Colonic mucosa (tissue), 4 donors: ENCODE measurements around the gene APLF. TPM values are rescaled to one million over a fixed set of nuclear protein-coding genes. Genes with fewer than 3 reads are reported as not detected.

ENCODE experiments used
- DNase-seq: peaks from one replicate; pipeline ENCODE4 v3.0.0-alpha.2; 2020
- H3K27ac ChIP-seq: fragments of 200-600 bp; one replicate; pipeline ENCODE4 v1.8.0; 2021
- H3K27me3 ChIP-seq: fragments of 200-600 bp; one replicate; pipeline ENCODE4 v1.8.0; 2021
- H3K36me3 ChIP-seq: fragments of 200-600 bp; one replicate; pipeline ENCODE4 v1.8.0; 2021
- H3K4me1 ChIP-seq: fragments of 200-600 bp; one replicate; pipeline ENCODE4 v1.8.0; 2021; ENCODE audit warnings: mild to moderate bottlenecking
- H3K4me3 ChIP-seq: fragments of 200-600 bp; one replicate; pipeline ENCODE4 v1.8.0; 2021
- H3K9ac ChIP-seq, 2 donors: one replicate each; pipeline ENCODE4 v1.7.0; 2013; ENCODE audit warnings: control low read depth in 2 of 2, low read depth in 2 of 2, low read length in 2 of 2
- H3K9me3 ChIP-seq: fragments of 200-600 bp; one replicate; pipeline ENCODE4 v1.8.0; 2021
- CTCF ChIP-seq: fragments of 200-600 bp; IDR thresholded peaks from one replicate; pipeline ENCODE4 v1.8.0; 2022; ENCODE audit warnings: antibody characterized with exemption, mild to moderate bottlenecking
- intact Hi-C: fragments of 100-400 bp; cut with DNase I; formaldehyde crosslinking; loops from one replicate; pipeline ENCODE4 v1.14.1; 2022
- total RNA-seq, 2 donors: library from RNA; stranded (reverse); fragmentation: NEBNext Ultra II Directional in 1 of 2; extraction: Animal tissue kit (Norgen Biotek cat#: 25700) in 1 of 2; gene quantifications; one replicate each; pipeline ENCODE4 v1.2.1, GENCODE V29; 2021
- donor health status: healthy.
- donor health status: DM: no; HTN: no; CAD: no.
- donor health status: DM: no; HTN: no; CAD: no.

APLF gene
- total RNA-seq, 2 donors from 2014 or later: 0.96 to 2.6 TPM

GRCh38 chr2:68447118-68447517 lies 20.3 kb upstream of the APLF start:
- no peak for TF ChIP-seq CTCF
- Histone ChIP-seq H3K27me3 (no peaks in the 10 kb centered on the region), H3K36me3 (no peaks in the 10 kb centered on the region), H3K4me1 (no peaks in the 10 kb centered on the region), H3K4me3 (no peak overlapping the region), H3K27ac (no peak overlapping the region), H3K9me3 (no peaks in the 10 kb centered on the region), H3K9ac (no peak overlapping the region)
- intact Hi-C loops: no loop called here
- DNase-seq: no peak

DNA sequence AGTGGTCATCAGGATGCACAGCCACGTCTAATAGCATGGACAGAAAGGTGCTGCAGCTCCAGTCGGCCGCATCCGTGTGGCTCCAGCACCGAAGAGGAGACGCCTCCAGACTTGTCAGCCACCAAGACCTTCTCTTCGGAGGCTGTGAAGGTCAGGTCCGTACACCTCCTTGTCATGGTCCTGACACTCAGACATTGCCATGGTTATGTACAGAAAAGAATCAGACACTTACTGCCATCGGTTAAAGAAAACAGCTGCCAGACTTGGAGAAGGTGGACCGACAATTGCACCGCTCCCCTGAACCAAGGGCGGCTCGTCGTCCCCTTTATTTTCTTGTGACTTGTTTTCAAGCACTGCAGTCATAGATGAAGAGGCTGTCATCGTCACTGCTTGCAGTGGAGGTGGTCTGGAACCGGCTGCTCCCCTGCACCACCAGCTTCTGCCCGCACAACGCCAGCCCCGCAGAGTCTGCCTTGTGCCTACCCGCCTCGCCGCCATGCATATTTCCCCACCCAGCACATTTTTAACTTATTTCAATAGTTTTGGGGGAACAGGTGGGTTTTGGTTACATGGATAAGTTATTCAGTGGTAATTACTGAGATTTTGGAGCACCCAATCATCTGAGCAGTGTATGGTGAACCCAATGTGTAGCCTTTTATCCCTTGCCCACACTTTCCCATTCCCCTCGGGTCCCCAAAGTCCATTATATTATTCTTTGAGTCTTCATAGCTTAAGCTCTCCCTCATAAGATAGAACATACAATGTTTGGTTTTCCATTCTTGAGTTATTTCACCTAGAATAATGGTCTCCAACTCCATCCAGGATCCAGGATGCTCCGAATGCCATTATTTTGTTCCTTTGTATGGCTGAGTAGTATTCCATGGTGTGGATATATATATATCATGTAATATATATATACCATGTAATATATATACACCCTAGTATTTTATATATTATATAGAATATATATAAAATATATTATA lies 18.4 kb upstream of the APLF start:
- Histone ChIP-seq H3K9me3 (no peaks in the 10 kb centered on the region), H3K36me3 (no peaks in the 10 kb centered on the region), H3K27ac (no peak overlapping the region), H3K4me1 (no peaks in the 10 kb centered on the region), H3K4me3 (no peak overlapping the region), H3K9ac (no peak overlapping the region), H3K27me3 (no peaks in the 10 kb centered on the region)
- intact Hi-C loops: no loop called here
- DNase-seq: no peak
- no peak for TF ChIP-seq CTCF

- no peak for DNase-seq
- intact Hi-C loops: no loop called here
- Histone ChIP-seq H3K9ac (no peak overlapping the region), H3K9me3 (no peaks in the 10 kb centered on the region), H3K4me3 (no peak overlapping the region), H3K27me3 (no peaks in the 10 kb centered on the region), H3K4me1 (no peaks in the 10 kb centered on the region), H3K27ac (no peak overlapping the region), H3K36me3 (no peaks in the 10 kb centered on the region)
- TF ChIP-seq CTCF: no peak
These were observed 15.1 kb upstream of the APLF start for GRCh38 chr2:68452158-68452900.

DNA sequence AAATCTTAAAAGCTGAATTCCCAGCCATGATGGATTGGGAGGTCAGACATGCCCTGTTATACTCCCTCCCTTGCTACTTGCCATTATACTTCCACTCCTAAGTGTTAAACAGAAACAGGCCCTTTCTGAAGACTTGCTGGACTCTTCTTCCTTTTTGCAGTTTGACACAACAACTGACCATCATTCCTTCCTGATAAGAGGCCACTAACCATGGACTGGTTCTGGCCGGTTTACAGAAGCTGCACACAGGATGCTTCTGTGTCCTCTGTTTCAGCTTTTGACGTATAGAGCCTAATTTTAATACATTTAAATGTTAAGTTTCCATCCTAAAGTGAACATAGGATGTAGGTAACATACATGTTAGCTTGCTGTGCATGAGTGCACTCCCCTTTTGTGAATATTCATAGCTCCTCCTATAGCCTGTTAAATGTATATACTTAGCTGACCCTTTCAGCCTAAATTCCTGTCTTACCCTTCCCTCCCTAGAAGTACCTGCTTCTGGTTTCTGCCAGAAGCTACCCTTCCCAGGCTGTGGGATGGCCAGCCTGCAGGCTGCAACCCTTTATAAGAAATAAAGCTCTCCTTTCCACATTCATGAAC lies 13.5 kb upstream of the APLF start:
- intact Hi-C loops: no loop called here
- Histone ChIP-seq H3K27ac (no peak overlapping the region), H3K4me1 (no peaks in the 10 kb centered on the region), H3K9me3 (no peaks in the 10 kb centered on the region), H3K4me3 (no peak overlapping the region), H3K27me3 (no peaks in the 10 kb centered on the region), H3K36me3 (no peaks in the 10 kb centered on the region), H3K9ac (no peak overlapping the region)
- no peak for TF ChIP-seq CTCF
- no peak for DNase-seq

- TF ChIP-seq CTCF: no peak
These were observed 12.7 kb upstream of the APLF start for GRCh38 chr2:68454719-68455118.

More at GRCh38 chr2:68454719-68455118, 12.7 kb upstream of the APLF start:
- no peaks in the 10 kb centered on the region for H3K4me1 ChIP-seq
- H3K9me3 ChIP-seq: no peaks in the 10 kb centered on the region
- H3K27ac ChIP-seq: no peak overlapping the region
- no peak overlapping the region for H3K4me3 ChIP-seq
- no peaks in the 10 kb centered on the region for H3K36me3 ChIP-seq
- no peak for DNase-seq
- H3K27me3 ChIP-seq: no peaks in the 10 kb centered on the region
- intact Hi-C loops: no loop called here
- H3K9ac ChIP-seq: no peak overlapping the region
